ENCODE results near the gene ROBO2. TPM values are rescaled to one million over a fixed set of nuclear protein-coding genes. Genes with fewer than 3 reads are reported as not detected.

The ROBO2 gene
- total RNA-seq, 1 experiment from 2014 or later: not detected

DNA sequence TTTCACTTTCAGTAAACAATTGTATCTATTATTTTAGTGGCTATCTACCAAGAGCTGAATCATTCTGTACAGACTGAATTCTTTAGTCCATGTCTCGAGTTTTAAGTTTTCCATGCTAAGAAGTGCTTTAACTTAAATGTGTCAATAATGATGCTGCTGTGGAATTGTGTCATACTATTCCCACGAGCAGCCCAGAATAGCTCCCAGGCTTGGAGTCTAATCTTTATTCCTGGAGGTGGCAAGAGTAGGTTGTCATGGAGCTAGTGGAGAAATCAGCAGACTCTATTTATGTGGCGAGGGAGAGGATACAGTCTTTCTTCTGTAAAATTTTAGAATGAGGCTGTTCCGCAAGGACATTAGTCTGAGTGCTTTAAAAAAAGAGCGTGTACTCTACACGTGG, 207.2 kb downstream of the ROBO2 start:
- Histone ChIP-seq H3K27me3 (ENCODE audit: insufficient read depth, low read length) (no peaks in the 10 kb centered on the region), H3K36me3 (ENCODE audit: control insufficient read depth in 1 of 2, insufficient read depth in 2 of 2, low read length in 2 of 2) (no peaks in the 10 kb centered on the region), H2AFZ (ENCODE audit: low read depth, low read length, poor library complexity, severe bottlenecking) (no peak overlapping the region), H3K27ac (ENCODE audit: low read depth, low read length) (no peak overlapping the region), H3K9me2 (ENCODE audit: insufficient read depth) (no peaks in the 10 kb centered on the region), H3K4me2 (ENCODE audit: low read length) (no peak overlapping the region), H4K20me1 (ENCODE audit: insufficient read depth) (no peaks in the 10 kb centered on the region), H3K4me1 (ENCODE audit: control insufficient read depth in 1 of 2, insufficient read depth in 2 of 2, low read length in 2 of 2) (no peaks in the 10 kb centered on the region), H3K4me3 (replicated peaks in 1 of 2; ENCODE audit: low read depth in 1 of 2, low read length in 2 of 2) (no peak overlapping the region), H3K9ac (ENCODE audit: low read length) (no peak overlapping the region), H3K9me3 (ENCODE audit: control insufficient read depth in 1 of 2, insufficient read depth in 1 of 2, low read depth in 1 of 2, low read length in 2 of 2) (peaks cover 3 to 18% of the 10 kb centered on the region in 2 experiments; a peak in 2 of 4 replicates), H3K79me2 (ENCODE audit: insufficient read depth, low read length) (no peaks in the 10 kb centered on the region)
- DNase-seq (ENCODE audit: low read depth, low spot score): no peak
- intact Hi-C loops (cut with micrococcal nuclease): no loop called here
- no TSS peak for BruUV-seq (replicated peaks)
- ChIA-PET RAD21 (ENCODE audit: low non-redundant PET in 1 of 2, low total read pairs in 2 of 2, uncharacterized antibody in 2 of 2, unreplicated experiment in 2 of 2) (no interaction called here), CTCF (no interaction called here), POLR2A (no interaction called here)
- TF ChIP-seq CEBPB (IDR thresholded peaks at IDR 0.05; ENCODE audit: low read depth): no peak
- no peak for TF ChIP-seq SP1 (IDR thresholded peaks at IDR 0.05; ENCODE audit: low read depth)
- no peak for TF ChIP-seq POLR2A (IDR thresholded peaks at IDR 0.05; ENCODE audit: borderline replicate concordance, extremely low read depth, insufficient read depth, insufficient read length)
- TF ChIP-seq RAD21 (IDR thresholded peaks at IDR 0.05; ENCODE audit: low read depth): no peak
- TF ChIP-seq EZH2 (IDR thresholded peaks at IDR 0.05): no peak
- TF ChIP-seq, protein P1, sequence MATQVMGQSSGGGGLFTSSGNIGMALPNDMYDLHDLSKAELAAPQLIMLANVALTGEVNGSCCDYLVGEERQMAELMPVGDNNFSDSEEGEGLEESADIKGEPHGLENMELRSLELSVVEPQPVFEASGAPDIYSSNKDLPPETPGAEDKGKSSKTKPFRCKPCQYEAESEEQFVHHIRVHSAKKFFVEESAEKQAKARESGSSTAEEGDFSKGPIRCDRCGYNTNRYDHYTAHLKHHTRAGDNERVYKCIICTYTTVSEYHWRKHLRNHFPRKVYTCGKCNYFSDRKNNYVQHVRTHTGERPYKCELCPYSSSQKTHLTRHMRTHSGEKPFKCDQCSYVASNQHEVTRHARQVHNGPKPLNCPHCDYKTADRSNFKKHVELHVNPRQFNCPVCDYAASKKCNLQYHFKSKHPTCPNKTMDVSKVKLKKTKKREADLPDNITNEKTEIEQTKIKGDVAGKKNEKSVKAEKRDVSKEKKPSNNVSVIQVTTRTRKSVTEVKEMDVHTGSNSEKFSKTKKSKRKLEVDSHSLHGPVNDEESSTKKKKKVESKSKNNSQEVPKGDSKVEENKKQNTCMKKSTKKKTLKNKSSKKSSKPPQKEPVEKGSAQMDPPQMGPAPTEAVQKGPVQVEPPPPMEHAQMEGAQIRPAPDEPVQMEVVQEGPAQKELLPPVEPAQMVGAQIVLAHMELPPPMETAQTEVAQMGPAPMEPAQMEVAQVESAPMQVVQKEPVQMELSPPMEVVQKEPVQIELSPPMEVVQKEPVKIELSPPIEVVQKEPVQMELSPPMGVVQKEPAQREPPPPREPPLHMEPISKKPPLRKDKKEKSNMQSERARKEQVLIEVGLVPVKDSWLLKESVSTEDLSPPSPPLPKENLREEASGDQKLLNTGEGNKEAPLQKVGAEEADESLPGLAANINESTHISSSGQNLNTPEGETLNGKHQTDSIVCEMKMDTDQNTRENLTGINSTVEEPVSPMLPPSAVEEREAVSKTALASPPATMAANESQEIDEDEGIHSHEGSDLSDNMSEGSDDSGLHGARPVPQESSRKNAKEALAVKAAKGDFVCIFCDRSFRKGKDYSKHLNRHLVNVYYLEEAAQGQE (IDR thresholded peaks at IDR 0.05; ENCODE audit: low read depth): no peak
- TF ChIP-seq ZNF274 (IDR thresholded peaks at IDR 0.05; ENCODE audit: low read depth, low read length): no peak
- no peak for TF ChIP-seq SRF (IDR thresholded peaks at IDR 0.05; ENCODE audit: low read depth)
- no peak for TF ChIP-seq CBX3 (IDR thresholded peaks at IDR 0.05; ENCODE audit: low read depth)
- no peak for TF ChIP-seq SIN3A (IDR thresholded peaks at IDR 0.05; ENCODE audit: low read depth)
- TF ChIP-seq, protein P2, sequence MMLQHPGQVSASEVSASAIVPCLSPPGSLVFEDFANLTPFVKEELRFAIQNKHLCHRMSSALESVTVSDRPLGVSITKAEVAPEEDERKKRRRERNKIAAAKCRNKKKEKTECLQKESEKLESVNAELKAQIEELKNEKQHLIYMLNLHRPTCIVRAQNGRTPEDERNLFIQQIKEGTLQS (IDR thresholded peaks at IDR 0.05): no peak
- ATAC-seq: no peak

All from HCT116 (cell line).